22Rv1 (cell line): ENCODE measurements around the gene YPEL3.
A peak's percentile ranks its signal among the peaks of the same experiment; 100 is the strongest.
"Not testable (repeated sequence)": the region's sequence is repeated elsewhere in the genome, so short reads cannot be mapped to it uniquely, and the experiment has no call there.

Source experiments
- H3K27ac ChIP-seq: fragments of 450-650 bp; 2 replicates; pipeline ENCODE4 v1.5.1; 2017
- ZFX ChIP-seq: fragments of 450-650 bp; IDR thresholded peaks from 2 replicates; pipeline ENCODE4 v1.6.1; 2017; ENCODE audit warnings: antibody characterized with exemption, borderline replicate concordance
- TF ChIP-seq, protein P1 (sequence below): fragments of 450-650 bp; IDR thresholded peaks from 2 replicates; pipeline ENCODE4 v1.5.1; 2017; ENCODE audit warnings: mild to moderate bottlenecking

YPEL3 gene

GRCh38 chr16:30116291-30117207 is 20.5 kb upstream of the YPEL3 start:
- no peak for TF ChIP-seq ZFX
- TF ChIP-seq, protein P1, sequence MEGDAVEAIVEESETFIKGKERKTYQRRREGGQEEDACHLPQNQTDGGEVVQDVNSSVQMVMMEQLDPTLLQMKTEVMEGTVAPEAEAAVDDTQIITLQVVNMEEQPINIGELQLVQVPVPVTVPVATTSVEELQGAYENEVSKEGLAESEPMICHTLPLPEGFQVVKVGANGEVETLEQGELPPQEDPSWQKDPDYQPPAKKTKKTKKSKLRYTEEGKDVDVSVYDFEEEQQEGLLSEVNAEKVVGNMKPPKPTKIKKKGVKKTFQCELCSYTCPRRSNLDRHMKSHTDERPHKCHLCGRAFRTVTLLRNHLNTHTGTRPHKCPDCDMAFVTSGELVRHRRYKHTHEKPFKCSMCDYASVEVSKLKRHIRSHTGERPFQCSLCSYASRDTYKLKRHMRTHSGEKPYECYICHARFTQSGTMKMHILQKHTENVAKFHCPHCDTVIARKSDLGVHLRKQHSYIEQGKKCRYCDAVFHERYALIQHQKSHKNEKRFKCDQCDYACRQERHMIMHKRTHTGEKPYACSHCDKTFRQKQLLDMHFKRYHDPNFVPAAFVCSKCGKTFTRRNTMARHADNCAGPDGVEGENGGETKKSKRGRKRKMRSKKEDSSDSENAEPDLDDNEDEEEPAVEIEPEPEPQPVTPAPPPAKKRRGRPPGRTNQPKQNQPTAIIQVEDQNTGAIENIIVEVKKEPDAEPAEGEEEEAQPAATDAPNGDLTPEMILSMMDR, result no peak
- H3K27ac ChIP-seq, result no peak overlapping the region

- no peak for TF ChIP-seq ZFX
- TF ChIP-seq, protein P1, result no peak
- no peak overlapping the region for H3K27ac ChIP-seq
Measured at GRCh38 chr16:30115238-30115637, 19.2 kb upstream of the YPEL3 start.

GRCh38 chr16:30114833-30115232 is 18.8 kb upstream of the YPEL3 start:
- H3K27ac ChIP-seq, result not testable (repeated sequence)

DNA sequence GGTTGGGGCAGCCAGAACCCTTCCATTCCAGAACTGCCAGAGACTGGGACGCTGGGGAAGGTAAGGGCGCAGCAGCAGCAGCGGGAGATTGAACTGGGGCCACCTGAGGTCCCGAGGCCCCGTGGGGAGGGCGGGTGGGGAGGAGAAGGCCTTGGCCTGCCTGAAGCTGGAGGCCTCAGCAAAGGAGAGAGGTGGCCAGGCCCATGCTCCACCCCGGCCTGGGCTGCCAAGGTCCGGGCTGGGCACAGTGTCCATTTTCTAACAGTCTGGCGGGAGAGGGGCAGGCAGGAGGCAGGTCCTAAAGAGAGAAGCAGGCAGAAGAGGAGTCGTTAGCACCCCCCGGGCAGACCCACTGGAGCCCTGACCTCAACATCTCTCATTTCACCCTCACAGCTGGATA is 18.4 kb upstream of the YPEL3 start:
- no peak overlapping the region for H3K27ac ChIP-seq

GRCh38 chr16:30113711-30114333 is 17.8 kb upstream of the YPEL3 start:
- H3K27ac ChIP-seq, result peak overlapping the region; percentile 23
- TF ChIP-seq ZFX, result no peak
- TF ChIP-seq, protein P1, result no peak

More for the DNA sequence above, 18.4 kb upstream of the YPEL3 start:
- no peak for TF ChIP-seq ZFX

DNA sequence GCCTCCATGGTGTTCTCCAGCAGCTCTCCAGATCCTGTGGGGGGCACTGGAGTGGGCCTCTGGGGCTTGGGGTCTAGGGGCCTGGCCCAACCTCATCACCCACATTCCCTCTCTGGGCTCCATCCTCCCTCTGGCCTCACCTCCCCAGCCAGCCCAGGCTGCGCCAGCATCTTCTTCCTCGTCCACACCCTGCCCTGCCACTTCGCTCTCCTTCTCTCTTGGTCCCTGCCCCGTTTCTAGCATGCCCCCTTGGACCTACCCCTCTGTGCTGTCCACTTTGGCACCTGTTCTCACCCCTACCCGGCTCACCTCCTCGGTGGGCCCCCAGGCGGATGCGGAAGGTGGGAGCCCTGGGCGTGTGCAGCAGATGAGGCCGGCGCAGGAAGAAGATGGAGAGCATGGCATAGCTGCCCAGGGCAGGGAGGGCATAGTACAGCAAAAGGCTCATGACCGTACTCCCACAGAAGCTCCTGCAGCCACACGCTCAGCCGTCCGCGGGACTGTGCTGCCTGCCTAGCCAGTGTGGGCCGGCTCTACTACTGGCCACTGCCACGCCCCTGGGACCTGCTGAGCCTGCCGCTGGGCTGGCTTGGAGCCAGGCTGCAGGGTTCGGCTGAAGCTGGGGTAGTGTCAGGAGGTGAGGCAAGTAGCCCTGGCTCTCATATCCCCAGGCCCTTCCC is 17.2 kb upstream of the YPEL3 start, which contains the start of gene GDPD3:
Gene GDPD3 (minus strand): TSS at position 507 of the 680 bp plus-strand sequence. CDS start 59 bp downstream, at position 448.
- H3K27ac ChIP-seq, result peak within 1 kb of the TSS; percentile 23
- TF ChIP-seq, protein P1, result peak; percentile 35
- TF ChIP-seq ZFX, result no peak

- TF ChIP-seq, protein P1, result peak; percentile 81
- TF ChIP-seq ZFX, result no peak
- H3K27ac ChIP-seq, result no peak overlapping the region
Measured at GRCh38 chr16:30112197-30113030, 16.4 kb upstream of the YPEL3 start.
